ENCODE measurements around the gene ISM1. TPM values are rescaled to one million over a fixed set of nuclear protein-coding genes. Genes with fewer than 3 reads are reported as not detected.

The ISM1 gene
- total RNA-seq, 1 experiment from 2014 or later = 0.20 TPM

GRCh38 chr20:13340088-13340487, 119.0 kb downstream of the ISM1 start:
- Histone ChIP-seq H2BK15ac (ENCODE audit: low read depth, low read length) (no peak overlapping the region), H3K4ac (ENCODE audit: low read depth, low read length) (no peak overlapping the region), H3K14ac (ENCODE audit: insufficient read depth, low read length) (no peak overlapping the region), H4K5ac (ENCODE audit: insufficient read length, low read depth, low read length) (no peak overlapping the region), H3K23ac (ENCODE audit: insufficient read length, low read depth, low read length) (no peak overlapping the region), H4K91ac (ENCODE audit: insufficient read length, low read depth, low read length) (no peak overlapping the region), H3K4me1 (ENCODE audit: insufficient read depth, low read length) (peaks cover 4% of the 10 kb centered on the region; the same call in 1 of the 2 replicates), H3K9ac (ENCODE audit: extremely low read depth, insufficient read length, low read length) (no peak overlapping the region), H3K79me1 (ENCODE audit: insufficient read depth, low read depth, low read length, poor library complexity, severe bottlenecking) (no peaks in the 10 kb centered on the region), H3K56ac (ENCODE audit: insufficient read length, low read depth, low read length) (no peak overlapping the region), H3K9me3 (ENCODE audit: control insufficient read depth, low read depth, low read length) (no peaks in the 10 kb centered on the region), H3T11ph (ENCODE audit: low read length) (no peak overlapping the region), H2AFZ (ENCODE audit: low read length) (no peak overlapping the region), H2BK12ac (ENCODE audit: insufficient read length, low read depth, low read length) (no peak overlapping the region), H2AK5ac (ENCODE audit: insufficient read length, low read length) (no peak overlapping the region), H3K27me3 (ENCODE audit: insufficient read depth, low read length) (no peaks in the 10 kb centered on the region), H4K20me1 (ENCODE audit: control insufficient read depth, insufficient read depth, insufficient read length) (no peaks in the 10 kb centered on the region), H2BK20ac (ENCODE audit: low read depth, low read length, poor library complexity, severe bottlenecking) (no peak overlapping the region), H3K4me2 (ENCODE audit: insufficient read depth, insufficient read length, low read length) (no peak overlapping the region), H3K27ac (ENCODE audit: insufficient read length, low read depth, low read length) (no peak overlapping the region), H3K79me2 (ENCODE audit: insufficient read depth, low read length) (no peaks in the 10 kb centered on the region), H2BK120ac (ENCODE audit: low read depth, low read length, poor library complexity, severe bottlenecking) (no peak overlapping the region), H4K8ac (replicated peaks; ENCODE audit: insufficient read length, low read depth, low read length) (no peak overlapping the region), H2BK5ac (ENCODE audit: insufficient read length, low read length) (no peak overlapping the region), H3K18ac (ENCODE audit: insufficient read length, low read depth, low read length) (no peak overlapping the region), H3K23me2 (ENCODE audit: insufficient read length, low read depth, low read length, poor library complexity, severe bottlenecking) (no peaks in the 10 kb centered on the region)
- Mint-ChIP-seq H3K27me3 (ENCODE audit: low read depth) (no peaks in the 10 kb centered on the region; the same call in 1 of the 2 replicates), H3K4me3 (no peak overlapping the region), H3K9me3 (no peaks in the 10 kb centered on the region; a peak in 1 of 5 replicates), H3K27ac (no peak overlapping the region), H3K4me1 (peaks cover 3 to 15% of the 10 kb centered on the region in 2 experiments), H3K36me3 (ENCODE audit: insufficient read depth in 1 of 3, low read depth in 3 of 3) (no peaks in the 10 kb centered on the region; a peak in 2 of 7 replicates)
- no CpG with 5 or more reads among the region's 2 CpGs for WGBS (ENCODE audit: extremely low coverage, insufficient read length, low lambda C conversion rate)
- DNase-seq = no peak
- no peak for TF ChIP-seq CTCF (conservative IDR thresholded peaks at IDR 0.05)

Data from H9 (cell line).